NCI-H2029 (cell line): ENCODE results near the gene FLCN.

Experiments
- DNase-seq: peaks from one replicate; lab custom pipeline; 2025; lab: John Stamatoyannopoulos, UW

The FLCN gene

DNA sequence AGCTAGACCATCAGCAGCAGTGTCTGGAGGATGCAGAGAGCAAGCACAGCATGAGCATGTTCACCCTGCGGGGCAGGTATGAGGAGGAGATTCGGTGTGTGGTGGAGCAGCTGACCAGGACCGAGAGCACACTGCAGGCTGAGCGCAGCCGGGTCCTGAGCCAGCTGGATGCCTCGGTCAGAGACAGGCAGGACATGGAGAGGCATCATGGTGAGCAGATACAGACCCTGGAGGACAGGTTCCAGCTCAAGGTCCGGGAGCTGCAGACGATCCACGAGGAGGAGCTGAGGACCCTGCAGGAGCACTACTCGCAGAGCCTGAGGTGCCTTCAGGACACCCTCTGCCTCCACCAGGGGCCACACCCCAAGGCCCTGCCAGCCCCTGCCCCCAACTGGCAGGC is 69.6 kb downstream of the FLCN start:
- no peak for DNase-seq

GRCh38 chr17:17166446-17166845 is 70.5 kb downstream of the FLCN start:
- no peak for DNase-seq

- DNase-seq: no peak
These were observed 71.2 kb downstream of the FLCN start for GRCh38 chr17:17165666-17166308.

DNA sequence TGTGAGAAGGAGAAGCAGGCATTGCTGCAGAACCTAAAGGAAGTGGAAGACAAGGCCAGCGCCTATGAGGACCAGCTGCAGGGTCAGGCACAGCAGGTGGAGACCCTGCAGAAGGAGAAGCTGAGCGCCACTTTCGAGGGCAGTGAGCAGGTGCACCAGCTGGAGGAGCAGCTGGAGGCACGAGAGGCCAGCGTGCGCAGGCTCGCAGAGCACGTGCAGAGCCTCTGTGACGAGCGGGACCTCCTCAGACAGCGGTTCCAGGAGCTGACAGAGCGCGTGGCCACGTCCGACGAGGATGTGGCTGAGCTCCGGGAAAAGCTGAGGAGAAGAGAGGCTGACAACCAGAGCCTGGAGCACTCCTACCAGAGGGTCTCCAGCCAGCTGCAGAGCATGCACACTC is 72.3 kb downstream of the FLCN start:
- DNase-seq: no peak

DNA sequence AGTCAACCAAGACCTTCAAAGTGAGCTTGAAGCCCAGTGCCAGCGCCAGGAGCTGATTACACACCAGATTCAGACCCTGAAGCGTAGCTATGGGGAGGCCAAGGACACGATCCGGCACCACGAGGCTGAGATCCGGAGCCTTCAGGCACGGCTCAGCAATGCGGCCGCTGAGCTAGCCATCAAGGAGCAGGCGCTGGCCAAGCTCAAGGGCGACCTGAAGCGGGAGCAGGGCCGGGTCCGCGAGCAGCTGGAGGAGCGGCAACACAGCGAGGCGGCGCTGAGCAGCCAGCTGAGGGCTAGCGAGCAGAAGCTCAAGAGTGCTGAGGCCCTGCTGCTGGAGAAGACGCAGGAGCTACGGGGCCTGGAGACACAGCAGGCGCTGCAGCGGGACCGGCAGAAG is 72.8 kb downstream of the FLCN start:
- no peak for DNase-seq
